GM12878 (cell line): ENCODE results near the gene PPP2R3B. TPM values are rescaled to one million over a fixed set of nuclear protein-coding genes. Genes with fewer than 3 reads are reported as not detected.

Experiments
- ATAC-seq: fragments of 200-7000 bp; cut with Tn5 transposase; 3 replicates; pipeline ENCODE4 v1.9.1; 2020; ENCODE audit warnings: mild to moderate bottlenecking, moderate library complexity
- BruUV-seq: library from RNA; stranded (reverse); fragments of 400-500 nt; replicated peaks from 2 replicates; lab custom pipeline; 2021; lab: Mats Ljungman, UMichigan
- CTCF ChIA-PET: fragments of 300-600 bp; sonication (Branson Sonifier 250); formaldehyde crosslinking; extraction: SDS; loops from one replicate; lab custom pipeline; 2021; ENCODE audit warnings: inconsistent platforms; lab: Yijun Ruan, JAX
- POLR2A ChIA-PET: fragments of 350-600 bp; formaldehyde crosslinking; extraction: SDS; loops from one replicate; lab custom pipeline; 2021; ENCODE audit warnings: inconsistent platforms; lab: Charles Lee
- RAD21 ChIA-PET: fragments of 300-600 bp; sonication (Branson Sonifier 250); formaldehyde crosslinking; loops from one replicate; lab custom pipeline; 2023; ENCODE audit warnings: antibody characterized with exemption; ENCODE audit not compliant: unreplicated experiment; lab: Charles Lee
- SMC1A ChIA-PET: fragments of 300-600 bp; sonication (Branson Sonifier 250); formaldehyde crosslinking; loops from one replicate; lab custom pipeline; 2023; ENCODE audit not compliant: unreplicated experiment, uncharacterized antibody; lab: Charles Lee
- DNase-seq: peaks from one replicate; pipeline ENCODE4 v3.0.0-alpha.2; 2011; ENCODE audit warnings: low read depth, low spot score
- FAIRE-seq: peaks from 3 replicates; lab custom pipeline; 2011; peaks lifted over from hg19 to GRCh38; lab: Jason Lieb, UNC
- H2AFZ ChIP-seq: 2 replicates; pipeline ENCODE4 v1.6.0; 2011; ENCODE audit warnings: low read depth, low read length, control low read depth; ENCODE audit not compliant: control insufficient read depth
- H3K27ac ChIP-seq: 2 replicates; pipeline ENCODE4 v1.5.1; 2011; ENCODE audit warnings: control low read depth; ENCODE audit not compliant: control insufficient read depth, insufficient read depth
- H3K27me3 ChIP-seq, 2 experiments: replicated peaks in 1 of 2; 2 replicates each; pipeline versions ENCODE4 v1.6.0 to v1.6.1; 2011; ENCODE audit warnings: low read length in 1 of 2; ENCODE audit not compliant: control insufficient read depth in 2 of 2, insufficient read depth in 2 of 2
- H3K36me3 ChIP-seq, 2 experiments: 2 replicates each; pipeline ENCODE4 v1.5.1; 2011; ENCODE audit warnings: low read length in 1 of 2; ENCODE audit not compliant: control insufficient read depth in 2 of 2, insufficient read depth in 2 of 2
- H3K4me1 ChIP-seq: 2 replicates; pipeline ENCODE4 v1.6.1; 2011; ENCODE audit warnings: mild to moderate bottlenecking, low read length, moderate library complexity, mixed read lengths; ENCODE audit not compliant: control insufficient read depth, insufficient read depth
- H3K4me2 ChIP-seq: 2 replicates; pipeline ENCODE4 v1.6.0; 2011; ENCODE audit warnings: control low read depth; ENCODE audit not compliant: control insufficient read depth, insufficient read depth
- H3K4me3 ChIP-seq: fragments of 200-600 bp; sonication (generic); 2 replicates; pipeline ENCODE4 v1.5.1; 2016
- H3K79me2 ChIP-seq: 2 replicates; pipeline ENCODE4 v1.6.0; 2011; ENCODE audit warnings: low read length; ENCODE audit not compliant: control insufficient read depth, insufficient read depth
- H3K9ac ChIP-seq: 2 replicates; pipeline ENCODE4 v1.8.0; 2011; ENCODE audit warnings: low read length, control low read depth, mixed read lengths; ENCODE audit not compliant: control insufficient read depth, insufficient read depth
- H3K9me3 ChIP-seq: replicated peaks from 3 replicates; pipeline ENCODE4 v1.5.1; 2011; ENCODE audit warnings: mild to moderate bottlenecking, low read length; ENCODE audit not compliant: control insufficient read depth, insufficient read depth
- H4K20me1 ChIP-seq: 2 replicates; pipeline ENCODE4 v1.6.0; 2011; ENCODE audit not compliant: control insufficient read depth, insufficient read depth
- BHLHE40 ChIP-seq, 2 experiments: fragments of 450-650 bp in 1 of 2; IDR thresholded peaks; 2 replicates each; pipeline ENCODE4 v1.6.1; 2011 to 2017; ENCODE audit warnings: low read depth in 2 of 2, borderline replicate concordance in 1 of 2, improper control_type of control experiment in 1 of 2, low read length in 1 of 2, mild to moderate bottlenecking in 1 of 2
- CREM ChIP-seq: IDR thresholded peaks from 2 replicates; pipeline ENCODE4 v1.6.1; 2014; ENCODE audit warnings: antibody characterized with exemption, low read depth
- ELK1 ChIP-seq: IDR thresholded peaks from 2 replicates; pipeline ENCODE4 v1.6.1; 2012; ENCODE audit warnings: low read depth, low read length, improper control_type of control experiment
- GATAD2B ChIP-seq: fragments of 450-650 bp; conservative IDR thresholded peaks from 2 replicates; pipeline ENCODE4 v1.6.1; 2017; ENCODE audit warnings: low read depth, mild to moderate bottlenecking, moderate library complexity
- MEF2B ChIP-seq: fragments of 450-650 bp; IDR thresholded peaks from 2 replicates; pipeline ENCODE4 v1.6.1; 2018; ENCODE audit warnings: mild to moderate bottlenecking, moderate library complexity; ENCODE audit not compliant: partially characterized antibody, poor library complexity, severe bottlenecking
- MTA2 ChIP-seq: fragments of 450-650 bp; IDR thresholded peaks from 2 replicates; pipeline ENCODE4 v1.6.1; 2016; ENCODE audit warnings: low read depth, mild to moderate bottlenecking, moderate library complexity
- NKRF ChIP-seq: fragments of 450-650 bp; conservative IDR thresholded peaks from 2 replicates; pipeline ENCODE4 v1.6.1; 2017; ENCODE audit warnings: mild to moderate bottlenecking, moderate library complexity
- POLR2AphosphoS5 ChIP-seq: IDR thresholded peaks from 2 replicates; pipeline ENCODE4 v1.6.1; 2011; ENCODE audit warnings: mild to moderate bottlenecking, low read length, inconsistent platforms
- SIN3A ChIP-seq: IDR thresholded peaks from 2 replicates; pipeline ENCODE4 v1.6.1; 2012; ENCODE audit warnings: low read depth, low read length, improper control_type of control experiment
- USF1 ChIP-seq: IDR thresholded peaks from 2 replicates; pipeline ENCODE4 v1.6.1; 2011; ENCODE audit warnings: borderline replicate concordance, low read depth, mild to moderate bottlenecking, moderate library complexity, mixed read lengths, low read length; ENCODE audit not compliant: insufficient read depth; ENCODE audit errors: extremely low read length
- ZNF274 ChIP-seq: IDR thresholded peaks from one replicate; pipeline ENCODE4 v1.8.0; 2011; ENCODE audit not compliant: insufficient read length, insufficient read depth
- WGBS: methylation state at CpG from one replicate; pipeline ENCODE4 v1.1.6; 2016; ENCODE audit warnings: low lambda C conversion rate; ENCODE audit not compliant: insufficient replicate concordance, insufficient coverage; ENCODE audit errors: missing lambda C conversion rate; 5-methylcytosine and 5-hydroxymethylcytosine counted together
- in situ Hi-C: fragments of 300-500 bp; cut with MboI; formaldehyde crosslinking; loops from 9 replicates; pipeline ENCODE4 v1.14.3; 2018; ENCODE audit warnings: mixed read lengths
- intact Hi-C: fragments of 100-400 bp; cut with micrococcal nuclease; formaldehyde crosslinking; loops from one replicate; pipeline ENCODE4 v1.14.2; 2022; ENCODE audit not compliant: unreplicated experiment
- polyA plus RNA-seq, 11 experiments: library from polyadenylated mRNA; depleted of rRNA in 4 of 11; unstranded in 6 of 11; stranded (reverse) in 5 of 11; fragments of >200 nt; fragmentation: Nextera tagmentation in 4 of 11; fragmentation: Illumina TruSeq in 1 of 11; extraction: Ambion mirVana in 4 of 11; extraction: Trizol in 1 of 11; gene quantifications; 1 replicate in 1 of 11; 2 replicates in 10 of 11; pipeline versions ENCODE4 v1.2.1 to v1.2.3, GENCODE V29; 2011 to 2016; ENCODE audit warnings: inconsistent platforms in 2 of 11, missing spikeins in 2 of 11, low read depth in 1 of 11
- total RNA-seq, 4 experiments: library from RNA; depleted of rRNA in 3 of 4; stranded (reverse); fragments of >200 nt in 3 of 4; fragmentation: Illumina TruSeq in 1 of 4; extraction: Trizol in 1 of 4; gene quantifications; 2 replicates each; pipeline versions ENCODE4 v1.2.1 to v1.2.3, GENCODE V29; 2013 to 2021

The PPP2R3B gene
- total and polyA plus RNA-seq, 10 of the 15 experiments (the other 5 are each of a cell fraction or from before 2014, with no cell fraction given): 0.11 to 34.3 (median 9.7) TPM; not detected in 1

GRCh38 chrX:340641-341423 is 45.9 kb downstream of the PPP2R3B start:
- WGBS: 92% methylated on average over 36 of the region's 52 CpGs
- H3K4me1 ChIP-seq: no peaks in the 10 kb centered on the region
- FAIRE-seq: no peak
- no peak for ATAC-seq
- H3K79me2 ChIP-seq: no peaks in the 10 kb centered on the region
- ChIA-PET RAD21 (no interaction called here), SMC1A (no interaction called here), POLR2A (no interaction called here), CTCF (no interaction called here)
- BruUV-seq: no TSS peak
- H3K4me3 ChIP-seq: no peak overlapping the region
- TF ChIP-seq MEF2B (no peak), POLR2AphosphoS5 (no peak)
- in situ Hi-C loops: no loop called here
- H3K9ac ChIP-seq: no peak overlapping the region
- H3K36me3 ChIP-seq: no peaks in the 10 kb centered on the region
- no peak overlapping the region for H3K27ac ChIP-seq
- intact Hi-C loops: no loop called here
- H3K9me3 ChIP-seq: peaks cover 4% of the 10 kb centered on the region; the same call in 2 of the 3 replicates
- no peak for DNase-seq
- no peak overlapping the region for H3K4me2 ChIP-seq
- H2AFZ ChIP-seq: no peak overlapping the region
- H4K20me1 ChIP-seq: no peaks in the 10 kb centered on the region
- no peaks in the 10 kb centered on the region for H3K27me3 ChIP-seq

GRCh38 chrX:340121-340520 is 46.6 kb downstream of the PPP2R3B start:
- in situ Hi-C loops (no loop called here), intact Hi-C loops (no loop called here)
- Histone ChIP-seq H3K9me3 (peaks cover 4% of the 10 kb centered on the region; the same call in 2 of the 3 replicates), H3K4me3 (no peak overlapping the region), H3K4me1 (no peaks in the 10 kb centered on the region), H3K9ac (no peak overlapping the region), H3K79me2 (no peaks in the 10 kb centered on the region), H3K27me3 (no peaks in the 10 kb centered on the region), H2AFZ (no peak overlapping the region), H3K4me2 (no peak overlapping the region), H3K27ac (no peak overlapping the region), H4K20me1 (no peaks in the 10 kb centered on the region), H3K36me3 (no peaks in the 10 kb centered on the region)
- RAD21 ChIA-PET: no interaction called here
- BruUV-seq: no TSS peak
- ATAC-seq (no peak), FAIRE-seq (no peak), DNase-seq (no peak)
- POLR2A ChIA-PET: no interaction called here
- SMC1A ChIA-PET: no interaction called here
- CTCF ChIA-PET: no interaction called here
- 92% methylated on average over 10 of the region's 24 CpGs for WGBS
- TF ChIP-seq GATAD2B: no peak
- no peak for TF ChIP-seq NKRF
- TF ChIP-seq SIN3A: no peak
- TF ChIP-seq BHLHE40 (IDR thresholded peaks at IDR 0.05; ENCODE audit: borderline replicate concordance in 1 of 2, low read depth in 2 of 2, low read length in 1 of 2): no peak
- TF ChIP-seq ZNF274: no peak
- no peak for TF ChIP-seq USF1
- no peak for TF ChIP-seq ELK1
- TF ChIP-seq MTA2: no peak
- no peak for TF ChIP-seq CREM
